ENCODE results near the gene ZCWPW2.
A peak's percentile ranks its signal among the peaks of the same experiment; 100 is the strongest.

The ZCWPW2 gene

DNA sequence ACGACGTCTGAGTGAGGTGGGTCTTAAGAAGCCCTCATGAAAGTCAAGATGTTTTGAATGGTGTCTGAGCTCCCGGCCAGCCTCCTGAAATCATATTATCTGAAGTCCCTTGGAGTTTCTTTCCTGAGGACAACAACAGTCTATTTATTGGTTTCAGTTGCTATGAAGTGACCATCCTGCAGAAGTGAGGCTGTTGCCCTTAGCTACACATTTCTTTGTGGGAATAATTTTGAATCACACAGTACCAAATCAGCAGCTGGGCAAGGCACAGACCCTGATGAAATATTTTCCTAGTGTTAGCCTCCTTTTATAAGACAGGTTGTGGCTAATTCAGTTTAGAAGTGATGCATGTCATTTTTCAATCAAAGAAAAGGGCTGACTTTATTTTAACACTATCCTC lies 220.8 kb downstream of the ZCWPW2 start:
- H3K4me3 ChIP-seq (ENCODE audit: low read depth, low read length): no peak overlapping the region

DNA sequence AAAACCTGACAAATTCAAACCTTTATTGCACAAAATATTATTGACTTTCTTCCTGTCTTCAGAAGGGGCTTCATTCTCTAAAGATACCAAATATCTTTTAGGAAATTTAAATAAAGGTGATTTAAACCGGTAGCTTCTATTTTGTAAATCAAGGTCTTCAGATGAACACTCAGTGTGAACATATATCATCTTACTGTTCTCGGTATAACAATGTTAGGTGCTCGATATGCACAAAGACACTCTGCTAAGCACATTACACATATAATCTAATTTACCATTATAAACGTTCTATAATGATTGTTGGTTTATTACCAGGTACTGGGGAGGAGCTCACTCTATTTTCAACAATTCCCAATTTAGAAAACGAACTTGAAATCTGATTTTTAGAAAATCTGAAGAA lies 225.5 kb downstream of the ZCWPW2 start:
- H3K4me3 ChIP-seq (ENCODE audit: low read depth, low read length): no peak overlapping the region

DNA sequence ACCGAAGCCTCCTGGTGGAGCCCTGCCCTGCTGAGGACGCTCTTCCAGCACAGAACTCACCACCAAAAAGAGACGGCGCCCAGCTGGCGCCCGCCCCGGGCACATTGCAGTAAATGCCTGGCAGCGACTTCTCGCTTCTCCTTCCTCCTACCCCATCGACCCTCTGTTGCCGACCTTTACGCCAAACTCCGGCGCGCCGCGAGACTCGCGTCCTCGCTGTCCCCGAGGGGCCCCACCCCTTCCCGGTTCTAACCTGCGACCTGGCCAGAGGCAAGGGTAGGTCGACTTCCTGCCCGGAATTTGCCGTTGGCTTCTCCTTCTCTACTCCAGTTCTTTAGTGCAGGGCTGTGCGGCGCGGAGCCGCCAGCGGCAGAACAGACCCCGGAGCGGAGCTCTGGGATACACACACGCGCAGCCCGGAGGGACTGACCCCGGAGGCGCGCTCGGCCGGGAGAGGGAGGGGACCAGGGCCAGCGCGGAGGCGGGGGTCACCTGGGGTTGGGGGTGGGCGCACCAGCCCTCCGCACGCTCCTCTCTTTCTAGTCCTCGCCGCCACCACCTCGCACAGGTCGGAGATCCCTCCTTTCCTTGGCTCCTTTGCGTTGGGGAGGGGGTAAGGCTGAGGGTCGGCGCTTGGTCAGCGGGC lies 226.7 kb downstream of the ZCWPW2 start:
- peak overlapping the region; percentile 64 for H3K4me3 ChIP-seq (ENCODE audit: low read depth, low read length)

All from iPS-11a (cell line).